IPS-18a (cell line): ENCODE data around the gene PFN2.
"Not testable (repeated sequence)": the region's sequence is repeated elsewhere in the genome, so short reads cannot be mapped to it uniquely, and the experiment has no call there.

ENCODE experiments used
- H3K27ac ChIP-seq: one replicate; pipeline ENCODE4 v1.5.1; 2013; ENCODE audit warnings: low read length
- H3K27me3 ChIP-seq: one replicate; pipeline ENCODE4 v1.6.1; 2013; ENCODE audit warnings: mild to moderate bottlenecking, low read length; ENCODE audit not compliant: control insufficient read depth, insufficient read depth
- H3K36me3 ChIP-seq: one replicate; pipeline ENCODE4 v1.6.1; 2013; ENCODE audit warnings: low read depth, low read length; ENCODE audit not compliant: control insufficient read depth
- H3K4me1 ChIP-seq: one replicate; pipeline ENCODE4 v1.6.1; 2013; ENCODE audit warnings: low read depth, low read length; ENCODE audit not compliant: control insufficient read depth
- H3K4me3 ChIP-seq: one replicate; pipeline ENCODE4 v1.5.1; 2013; ENCODE audit warnings: low read length
- H3K9ac ChIP-seq: one replicate; pipeline ENCODE4 v1.6.1; 2013; ENCODE audit warnings: mild to moderate bottlenecking, low read length, moderate library complexity
- H3K9me3 ChIP-seq: one replicate; pipeline ENCODE4 v1.6.1; 2013; ENCODE audit warnings: low read depth, low read length; ENCODE audit not compliant: control insufficient read depth

PFN2 gene

DNA sequence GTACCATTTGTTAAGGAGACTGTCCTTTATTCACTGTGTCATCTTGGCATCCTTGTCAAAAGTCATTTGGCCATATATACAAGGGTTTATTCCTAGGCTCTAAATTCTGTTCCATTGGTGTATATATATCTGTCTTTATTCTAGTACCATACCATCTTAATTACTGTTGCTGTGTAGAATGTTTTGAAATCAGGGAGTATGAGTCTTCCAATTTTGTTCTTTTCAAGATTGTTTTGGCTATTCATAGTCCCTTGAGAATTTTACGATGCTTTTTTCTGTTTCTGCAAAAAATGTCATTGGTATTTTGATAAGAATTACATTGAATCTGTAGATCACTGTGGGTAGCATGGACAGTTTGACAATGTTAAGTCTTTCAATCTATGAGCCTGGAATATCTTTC lies 28.7 kb downstream of the PFN2 start:
- H3K4me3 ChIP-seq, result no peak overlapping the region
- H3K36me3 ChIP-seq, result no peaks in the 10 kb centered on the region
- H3K27me3 ChIP-seq, result no peaks in the 10 kb centered on the region
- H3K9ac ChIP-seq, result no peak overlapping the region
- H3K4me1 ChIP-seq, result no peaks in the 10 kb centered on the region
- H3K9me3 ChIP-seq, result peaks cover 15% of the 10 kb centered on the region
- H3K27ac ChIP-seq, result no peak overlapping the region

DNA sequence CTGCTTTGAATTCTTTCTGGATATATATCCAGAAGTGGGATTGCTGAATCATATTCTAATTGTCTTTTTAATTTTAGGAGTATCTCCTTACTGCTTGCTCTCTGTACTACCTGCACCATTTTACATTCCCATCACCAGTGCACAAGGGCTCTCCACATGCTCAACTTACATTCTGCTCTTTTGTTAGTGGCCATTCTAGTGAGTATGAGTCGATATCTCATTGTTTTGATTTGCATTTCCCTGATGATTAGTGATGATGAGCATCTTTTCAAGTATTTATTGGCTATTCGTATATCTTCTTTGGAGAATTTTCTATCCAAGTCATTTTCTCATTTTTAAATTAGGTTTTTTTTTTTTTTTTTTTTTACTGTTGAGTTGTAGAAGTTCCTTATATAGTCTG lies 29.5 kb downstream of the PFN2 start:
- H3K9me3 ChIP-seq, result peaks cover 8% of the 10 kb centered on the region
- no peak overlapping the region for H3K27ac ChIP-seq
- H3K27me3 ChIP-seq, result no peaks in the 10 kb centered on the region
- no peak overlapping the region for H3K4me3 ChIP-seq
- no peaks in the 10 kb centered on the region for H3K4me1 ChIP-seq
- H3K36me3 ChIP-seq, result no peaks in the 10 kb centered on the region
- H3K9ac ChIP-seq, result no peak overlapping the region

- not testable (repeated sequence) for H3K9ac ChIP-seq, H3K4me1 ChIP-seq, H3K9me3 ChIP-seq, H3K4me3 ChIP-seq, H3K27ac ChIP-seq, H3K36me3 ChIP-seq, H3K27me3 ChIP-seq
These were observed 32.2 kb downstream of the PFN2 start for GRCh38 chr3:149938392-149939055.

DNA sequence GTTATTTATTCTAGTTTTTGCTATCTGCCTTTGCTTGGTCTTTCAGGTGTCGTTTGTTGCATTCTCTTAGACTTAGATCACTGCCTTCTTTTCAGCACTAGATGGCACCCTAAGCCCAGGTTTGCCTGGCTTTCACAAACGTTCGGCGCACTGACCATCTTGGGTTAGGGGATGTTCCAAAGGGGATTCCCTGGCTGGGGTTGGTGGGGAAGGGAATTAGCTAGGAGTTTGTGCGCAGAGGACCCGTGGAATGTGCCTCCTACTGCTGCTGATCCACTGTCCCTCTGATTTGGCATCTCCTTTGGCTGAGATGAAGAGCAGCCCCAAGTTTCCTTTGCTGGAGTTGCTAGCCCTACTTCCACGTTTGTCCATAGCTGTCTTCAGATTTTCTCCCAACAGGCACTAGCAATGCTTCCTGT lies 33.9 kb downstream of the PFN2 start:
- H3K36me3 ChIP-seq, result peaks cover 4% of the 10 kb centered on the region
- H3K9me3 ChIP-seq, result no peaks in the 10 kb centered on the region

DNA sequence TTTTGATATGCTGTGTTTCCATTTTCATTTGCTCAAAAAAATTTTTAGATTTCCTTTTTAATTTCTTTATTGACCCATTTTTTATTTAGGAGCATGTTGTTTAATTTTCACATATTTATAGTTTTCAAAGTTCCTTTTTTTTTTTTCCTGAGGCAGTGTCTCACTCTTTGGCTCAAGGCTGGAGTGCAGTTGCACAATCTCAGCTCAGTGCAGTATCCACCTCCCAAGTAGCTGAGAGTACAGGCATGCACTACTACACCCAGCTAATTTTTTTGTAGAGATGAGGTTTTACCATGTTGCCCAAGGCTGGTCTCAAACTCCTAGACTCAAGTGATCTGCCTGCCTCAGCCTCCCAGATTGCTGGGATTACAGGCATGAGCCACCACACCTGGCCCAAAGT lies 36.2 kb downstream of the PFN2 start:
- no peak overlapping the region for H3K9ac ChIP-seq
- H3K4me3 ChIP-seq, result no peak overlapping the region
- H3K27ac ChIP-seq, result no peak overlapping the region
- peaks cover 4% of the 10 kb centered on the region for H3K36me3 ChIP-seq
- H3K27me3 ChIP-seq, result no peaks in the 10 kb centered on the region
- H3K9me3 ChIP-seq, result no peaks in the 10 kb centered on the region
- no peaks in the 10 kb centered on the region for H3K4me1 ChIP-seq

More for the DNA sequence above, 33.9 kb downstream of the PFN2 start:
- no peak overlapping the region for H3K27ac ChIP-seq
- no peaks in the 10 kb centered on the region for H3K27me3 ChIP-seq
- no peaks in the 10 kb centered on the region for H3K4me1 ChIP-seq
- H3K4me3 ChIP-seq, result no peak overlapping the region
- H3K9ac ChIP-seq, result no peak overlapping the region

GRCh38 chr3:149933858-149934257 lies 36.8 kb downstream of the PFN2 start:
- H3K27me3 ChIP-seq, result no peaks in the 10 kb centered on the region
- peaks cover 4% of the 10 kb centered on the region for H3K36me3 ChIP-seq
- H3K27ac ChIP-seq, result no peak overlapping the region
- no peak overlapping the region for H3K9ac ChIP-seq
- no peaks in the 10 kb centered on the region for H3K4me1 ChIP-seq
- H3K4me3 ChIP-seq, result no peak overlapping the region
- H3K9me3 ChIP-seq, result no peaks in the 10 kb centered on the region

DNA sequence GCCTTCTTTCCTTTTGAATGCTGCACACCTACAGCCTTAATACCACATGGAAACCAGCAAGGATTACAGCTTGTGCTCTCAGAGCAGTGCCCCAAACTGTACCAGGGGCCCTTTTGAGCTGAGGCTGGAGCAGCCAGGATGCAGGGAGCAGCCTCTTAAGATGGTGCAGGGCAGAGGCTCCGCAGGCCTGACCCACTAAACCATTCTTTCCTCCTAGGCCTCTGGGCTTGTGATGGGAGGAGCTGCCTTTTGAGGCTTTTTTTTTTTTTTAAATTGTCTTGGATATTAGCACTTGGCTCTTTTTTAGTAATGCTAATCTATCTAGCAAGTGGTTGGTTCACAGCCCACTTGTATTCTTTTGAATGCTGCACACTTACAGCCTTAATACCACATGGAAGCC lies 37.7 kb downstream of the PFN2 start:
- Histone ChIP-seq H3K4me3 (no peak overlapping the region), H3K27ac (no peak overlapping the region), H3K9me3 (no peaks in the 10 kb centered on the region), H3K36me3 (peaks cover 4% of the 10 kb centered on the region), H3K9ac (no peak overlapping the region), H3K4me1 (no peaks in the 10 kb centered on the region), H3K27me3 (no peaks in the 10 kb centered on the region)

GRCh38 chr3:149920119-149920518 lies 50.6 kb downstream of the PFN2 start:
- Histone ChIP-seq H3K9me3 (no peaks in the 10 kb centered on the region), H3K4me1 (no peaks in the 10 kb centered on the region), H3K9ac (no peak overlapping the region), H3K27ac (no peak overlapping the region), H3K36me3 (peaks cover 5% of the 10 kb centered on the region), H3K27me3 (no peaks in the 10 kb centered on the region), H3K4me3 (no peak overlapping the region)

- Histone ChIP-seq H3K9me3 (no peaks in the 10 kb centered on the region), H3K27ac (no peak overlapping the region), H3K4me3 (no peak overlapping the region), H3K27me3 (no peaks in the 10 kb centered on the region), H3K4me1 (no peaks in the 10 kb centered on the region), H3K36me3 (peaks cover 5% of the 10 kb centered on the region), H3K9ac (no peak overlapping the region)
These were observed 51.2 kb downstream of the PFN2 start for GRCh38 chr3:149919509-149919908.

- no peaks in the 10 kb centered on the region for H3K9me3 ChIP-seq
- H3K27ac ChIP-seq, result no peak overlapping the region
- H3K4me1 ChIP-seq, result no peaks in the 10 kb centered on the region
These were observed 53.5 kb downstream of the PFN2 start for GRCh38 chr3:149917124-149917667.

More at GRCh38 chr3:149917124-149917667, 53.5 kb downstream of the PFN2 start:
- Histone ChIP-seq H3K4me3 (no peak overlapping the region), H3K9ac (no peak overlapping the region), H3K27me3 (no peaks in the 10 kb centered on the region), H3K36me3 (peaks cover 5% of the 10 kb centered on the region)
